ENCODE results near the gene VPS36.

Gene VPS36

DNA sequence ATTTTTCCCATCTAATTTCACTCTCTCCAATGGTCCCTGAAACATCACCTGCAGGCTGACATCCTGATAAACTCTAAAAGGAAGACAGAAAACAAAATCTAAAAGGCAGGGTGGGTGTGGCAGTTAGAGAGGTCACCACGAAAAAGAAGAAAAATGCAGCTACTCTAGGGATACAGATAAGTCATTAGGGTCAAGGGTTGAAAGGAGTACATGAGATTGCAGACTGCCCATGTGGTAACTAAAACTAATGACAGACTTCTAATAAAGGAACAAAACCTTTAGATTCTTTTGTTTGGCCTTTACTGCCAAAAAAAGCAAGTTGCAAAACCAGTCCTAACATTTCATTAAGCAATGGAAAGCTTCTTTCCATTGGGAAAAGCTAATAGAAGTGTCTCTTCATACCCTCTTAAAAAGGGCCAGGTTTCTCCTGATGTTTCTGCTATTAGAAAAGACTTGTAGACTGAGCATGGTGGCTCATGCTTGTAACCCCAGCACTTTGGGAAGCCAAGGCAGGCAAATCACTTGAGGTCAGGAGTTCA lies 75.5 kb downstream of the VPS36 start:
- TF ChIP-seq, protein P1, sequence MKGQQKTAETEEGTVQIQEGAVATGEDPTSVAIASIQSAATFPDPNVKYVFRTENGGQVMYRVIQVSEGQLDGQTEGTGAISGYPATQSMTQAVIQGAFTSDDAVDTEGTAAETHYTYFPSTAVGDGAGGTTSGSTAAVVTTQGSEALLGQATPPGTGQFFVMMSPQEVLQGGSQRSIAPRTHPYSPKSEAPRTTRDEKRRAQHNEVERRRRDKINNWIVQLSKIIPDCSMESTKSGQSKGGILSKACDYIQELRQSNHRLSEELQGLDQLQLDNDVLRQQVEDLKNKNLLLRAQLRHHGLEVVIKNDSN (IDR thresholded peaks at IDR 0.05) = no peak
- no peak for TF ChIP-seq EGR1 (IDR thresholded peaks at IDR 0.05)
- TF ChIP-seq FOXM1 (IDR thresholded peaks at IDR 0.05; ENCODE audit: borderline replicate concordance, low read depth) = no peak
- no peak for TF ChIP-seq ZBTB7A (IDR thresholded peaks at IDR 0.05; ENCODE audit: low read depth)
- TF ChIP-seq RAD21 (IDR thresholded peaks at IDR 0.05; ENCODE audit: low read depth) = no peak
- no peak for TF ChIP-seq TEAD4 (IDR thresholded peaks at IDR 0.05)

DNA sequence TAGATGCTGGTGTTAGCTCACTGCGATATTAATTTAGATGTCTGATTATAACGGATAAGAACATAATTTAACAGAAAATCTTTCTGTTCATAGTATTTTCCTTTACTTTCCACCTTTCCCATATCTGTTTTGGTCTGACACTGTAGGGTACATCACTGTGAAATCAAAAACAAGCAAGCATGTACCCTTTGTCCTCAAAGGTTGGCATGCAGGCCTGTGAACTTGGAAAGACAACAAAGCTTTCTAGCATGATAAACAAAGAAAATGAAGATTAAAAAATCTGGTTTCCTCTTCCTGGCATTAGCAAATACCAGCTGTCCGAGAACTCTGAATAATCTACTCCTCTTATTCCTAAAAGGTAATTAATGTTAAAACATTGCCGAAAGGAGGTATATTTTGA lies 76.0 kb downstream of the VPS36 start:
- TF ChIP-seq NFIC (IDR thresholded peaks at IDR 0.05) (no peak), TCF12 (IDR thresholded peaks at IDR 0.05; ENCODE audit: low read depth) (no peak), EP300 (IDR thresholded peaks at IDR 0.05; ENCODE audit: borderline replicate concordance) (no peak), YY1 (IDR thresholded peaks at IDR 0.05; ENCODE audit: low read depth) (no peak), RAD21 (IDR thresholded peaks at IDR 0.05; ENCODE audit: low read depth) (no peak), TAF1 (IDR thresholded peaks at IDR 0.05; ENCODE audit: low read depth) (no peak), FOXM1 (IDR thresholded peaks at IDR 0.05; ENCODE audit: borderline replicate concordance, low read depth) (no peak), CEBPB (IDR thresholded peaks at IDR 0.05) (no peak), TEAD4 (IDR thresholded peaks at IDR 0.05) (no peak), CREB1 (IDR thresholded peaks at IDR 0.05; ENCODE audit: low read depth) (no peak), EGR1 (IDR thresholded peaks at IDR 0.05) (no peak), ZBTB7A (IDR thresholded peaks at IDR 0.05; ENCODE audit: low read depth) (no peak)
- TF ChIP-seq, protein P2, sequence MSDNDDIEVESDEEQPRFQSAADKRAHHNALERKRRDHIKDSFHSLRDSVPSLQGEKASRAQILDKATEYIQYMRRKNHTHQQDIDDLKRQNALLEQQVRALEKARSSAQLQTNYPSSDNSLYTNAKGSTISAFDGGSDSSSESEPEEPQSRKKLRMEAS (IDR thresholded peaks at IDR 0.05) = no peak
- TF ChIP-seq, protein P3, sequence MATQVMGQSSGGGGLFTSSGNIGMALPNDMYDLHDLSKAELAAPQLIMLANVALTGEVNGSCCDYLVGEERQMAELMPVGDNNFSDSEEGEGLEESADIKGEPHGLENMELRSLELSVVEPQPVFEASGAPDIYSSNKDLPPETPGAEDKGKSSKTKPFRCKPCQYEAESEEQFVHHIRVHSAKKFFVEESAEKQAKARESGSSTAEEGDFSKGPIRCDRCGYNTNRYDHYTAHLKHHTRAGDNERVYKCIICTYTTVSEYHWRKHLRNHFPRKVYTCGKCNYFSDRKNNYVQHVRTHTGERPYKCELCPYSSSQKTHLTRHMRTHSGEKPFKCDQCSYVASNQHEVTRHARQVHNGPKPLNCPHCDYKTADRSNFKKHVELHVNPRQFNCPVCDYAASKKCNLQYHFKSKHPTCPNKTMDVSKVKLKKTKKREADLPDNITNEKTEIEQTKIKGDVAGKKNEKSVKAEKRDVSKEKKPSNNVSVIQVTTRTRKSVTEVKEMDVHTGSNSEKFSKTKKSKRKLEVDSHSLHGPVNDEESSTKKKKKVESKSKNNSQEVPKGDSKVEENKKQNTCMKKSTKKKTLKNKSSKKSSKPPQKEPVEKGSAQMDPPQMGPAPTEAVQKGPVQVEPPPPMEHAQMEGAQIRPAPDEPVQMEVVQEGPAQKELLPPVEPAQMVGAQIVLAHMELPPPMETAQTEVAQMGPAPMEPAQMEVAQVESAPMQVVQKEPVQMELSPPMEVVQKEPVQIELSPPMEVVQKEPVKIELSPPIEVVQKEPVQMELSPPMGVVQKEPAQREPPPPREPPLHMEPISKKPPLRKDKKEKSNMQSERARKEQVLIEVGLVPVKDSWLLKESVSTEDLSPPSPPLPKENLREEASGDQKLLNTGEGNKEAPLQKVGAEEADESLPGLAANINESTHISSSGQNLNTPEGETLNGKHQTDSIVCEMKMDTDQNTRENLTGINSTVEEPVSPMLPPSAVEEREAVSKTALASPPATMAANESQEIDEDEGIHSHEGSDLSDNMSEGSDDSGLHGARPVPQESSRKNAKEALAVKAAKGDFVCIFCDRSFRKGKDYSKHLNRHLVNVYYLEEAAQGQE (IDR thresholded peaks at IDR 0.05; ENCODE audit: low read depth) = no peak
- TF ChIP-seq, protein P1 (IDR thresholded peaks at IDR 0.05) = no peak

DNA sequence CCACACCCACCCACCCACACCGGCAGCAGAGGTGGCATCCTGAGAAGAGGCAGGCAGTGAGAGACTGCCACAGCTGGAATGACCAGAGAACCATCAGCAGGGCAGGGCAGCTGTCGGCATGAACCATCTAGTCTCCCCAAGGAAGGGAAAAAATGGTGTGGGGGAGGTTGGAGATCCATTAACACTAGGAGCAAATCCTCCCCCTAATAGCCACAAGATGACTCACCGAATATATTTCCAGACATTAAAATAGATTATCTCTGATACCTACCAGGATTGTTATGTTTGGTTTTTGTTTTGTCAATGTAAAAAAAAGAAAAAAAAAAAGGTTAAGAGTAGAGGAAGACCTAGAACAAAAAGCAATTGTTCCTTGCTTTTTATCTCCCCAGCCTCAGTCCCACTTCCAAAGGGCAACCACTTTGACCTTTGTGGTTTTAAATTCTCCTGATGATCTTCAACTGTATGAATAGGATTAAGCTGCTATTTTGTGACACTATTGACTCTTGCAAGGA lies 78.6 kb downstream of the VPS36 start:
- TF ChIP-seq RAD21 (IDR thresholded peaks at IDR 0.05; ENCODE audit: low read depth) = no peak
- no peak for TF ChIP-seq EGR1 (IDR thresholded peaks at IDR 0.05)
- TF ChIP-seq CEBPB (IDR thresholded peaks at IDR 0.05) = no peak
- no peak for TF ChIP-seq FOXM1 (IDR thresholded peaks at IDR 0.05; ENCODE audit: borderline replicate concordance, low read depth)
- TF ChIP-seq TEAD4 (IDR thresholded peaks at IDR 0.05) = no peak
- no peak for TF ChIP-seq NFIC (IDR thresholded peaks at IDR 0.05)
- TF ChIP-seq, protein P2 (IDR thresholded peaks at IDR 0.05) = no peak
- TF ChIP-seq YY1 (IDR thresholded peaks at IDR 0.05; ENCODE audit: low read depth) = no peak
- TF ChIP-seq, protein P1 (IDR thresholded peaks at IDR 0.05) = no peak
- TF ChIP-seq EP300 (IDR thresholded peaks at IDR 0.05; ENCODE audit: borderline replicate concordance) = no peak
- no peak for TF ChIP-seq CREB1 (IDR thresholded peaks at IDR 0.05; ENCODE audit: low read depth)
- no peak for TF ChIP-seq TCF12 (IDR thresholded peaks at IDR 0.05; ENCODE audit: low read depth)
- no peak for TF ChIP-seq ZBTB7A (IDR thresholded peaks at IDR 0.05; ENCODE audit: low read depth)

DNA sequence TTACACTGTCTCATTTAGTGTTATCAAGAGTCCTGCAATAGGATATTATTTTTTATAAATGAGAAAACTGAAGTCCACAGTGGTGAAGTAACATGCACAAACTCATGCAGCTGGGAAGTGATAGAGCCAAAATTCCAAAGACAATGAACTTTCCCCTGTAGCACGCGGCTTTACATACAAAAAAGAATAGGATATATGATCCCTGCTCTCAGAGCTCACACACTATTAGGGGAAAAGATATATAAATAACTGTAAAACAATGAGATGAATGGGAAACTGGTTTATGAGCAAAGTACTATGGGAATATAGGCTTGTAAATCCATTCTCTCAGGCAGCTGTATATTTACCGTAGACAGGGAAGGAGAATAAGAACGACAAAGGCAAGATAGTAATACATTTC lies 84.1 kb downstream of the VPS36 start:
- TF ChIP-seq RAD21 (IDR thresholded peaks at IDR 0.05; ENCODE audit: low read depth) (no peak), NFIC (IDR thresholded peaks at IDR 0.05) (no peak), FOXM1 (IDR thresholded peaks at IDR 0.05; ENCODE audit: borderline replicate concordance, low read depth) (no peak), EGR1 (IDR thresholded peaks at IDR 0.05) (no peak), CEBPB (IDR thresholded peaks at IDR 0.05) (no peak)
- TF ChIP-seq, protein P2 (IDR thresholded peaks at IDR 0.05) = no peak
- TF ChIP-seq, protein P3 (IDR thresholded peaks at IDR 0.05; ENCODE audit: low read depth) = no peak

Data from Ishikawa (cell line).